ENCODE data around the gene P2RY6. TPM values are rescaled to one million over a fixed set of nuclear protein-coding genes. Genes with fewer than 3 reads are reported as not detected.

The P2RY6 gene
- total RNA-seq, 2 donors from 2014 or later: 0.31 to 0.37 TPM

DNA sequence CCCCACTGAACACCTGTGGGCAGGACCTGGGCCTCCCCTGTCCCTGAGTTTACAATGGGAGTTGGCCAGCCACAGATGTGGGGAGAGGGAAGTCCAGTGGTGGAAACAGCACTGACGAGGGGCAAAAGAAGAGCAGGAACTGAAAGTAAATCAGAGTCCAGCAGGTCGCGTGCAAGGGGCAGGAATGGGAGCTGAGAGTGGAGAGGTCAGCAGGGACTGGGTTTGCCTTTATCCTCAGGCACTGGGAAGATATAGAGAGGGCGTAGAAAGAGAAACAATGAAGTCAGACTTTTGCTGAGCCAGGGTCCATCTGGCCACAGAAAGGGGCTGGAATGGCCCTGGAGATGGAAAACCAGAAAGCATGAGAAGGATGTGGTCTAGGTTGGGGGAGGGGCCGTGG lies 8.5 kb downstream of the P2RY6 start:
- Histone ChIP-seq H3K36me3 (ENCODE audit: control insufficient read depth, insufficient read depth, low read length) (no peaks in the 10 kb centered on the region), H3K4me1 (ENCODE audit: control insufficient read depth, insufficient read depth, low read length) (peaks cover under 1% of the 10 kb centered on the region), H3K27me3 (ENCODE audit: control insufficient read depth, insufficient read depth, low read length, poor library complexity, severe bottlenecking) (no peaks in the 10 kb centered on the region), H3K27ac (ENCODE audit: low read depth, low read length) (no peak overlapping the region), H3K4me3 (ENCODE audit: low read length) (no peak overlapping the region), H3K9me3 (ENCODE audit: control insufficient read depth, low read length) (no peaks in the 10 kb centered on the region), H3K9ac (ENCODE audit: extremely low read depth, low read length, poor library complexity, severe bottlenecking) (no peak overlapping the region)
- TF ChIP-seq, protein P1, sequence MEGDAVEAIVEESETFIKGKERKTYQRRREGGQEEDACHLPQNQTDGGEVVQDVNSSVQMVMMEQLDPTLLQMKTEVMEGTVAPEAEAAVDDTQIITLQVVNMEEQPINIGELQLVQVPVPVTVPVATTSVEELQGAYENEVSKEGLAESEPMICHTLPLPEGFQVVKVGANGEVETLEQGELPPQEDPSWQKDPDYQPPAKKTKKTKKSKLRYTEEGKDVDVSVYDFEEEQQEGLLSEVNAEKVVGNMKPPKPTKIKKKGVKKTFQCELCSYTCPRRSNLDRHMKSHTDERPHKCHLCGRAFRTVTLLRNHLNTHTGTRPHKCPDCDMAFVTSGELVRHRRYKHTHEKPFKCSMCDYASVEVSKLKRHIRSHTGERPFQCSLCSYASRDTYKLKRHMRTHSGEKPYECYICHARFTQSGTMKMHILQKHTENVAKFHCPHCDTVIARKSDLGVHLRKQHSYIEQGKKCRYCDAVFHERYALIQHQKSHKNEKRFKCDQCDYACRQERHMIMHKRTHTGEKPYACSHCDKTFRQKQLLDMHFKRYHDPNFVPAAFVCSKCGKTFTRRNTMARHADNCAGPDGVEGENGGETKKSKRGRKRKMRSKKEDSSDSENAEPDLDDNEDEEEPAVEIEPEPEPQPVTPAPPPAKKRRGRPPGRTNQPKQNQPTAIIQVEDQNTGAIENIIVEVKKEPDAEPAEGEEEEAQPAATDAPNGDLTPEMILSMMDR (conservative IDR thresholded peaks at IDR 0.05): no peak
- H3K36me3 Mint-ChIP-seq (ENCODE audit: low read depth): no peaks in the 10 kb centered on the region
- peaks cover 5% of the 10 kb centered on the region for H3K27me3 Mint-ChIP-seq (ENCODE audit: insufficient read depth)
- DNase-seq: no peak
- H3K4me3 Mint-ChIP-seq: no peak overlapping the region
- WGBS, 2 experiments (ENCODE audit: insufficient coverage in 1 of 2, insufficient read length in 1 of 2): 85 to 89% methylated on average over 5 of the region's 5 CpGs
- H3K27ac Mint-ChIP-seq: no peak overlapping the region
- no peaks in the 10 kb centered on the region for H3K9me3 Mint-ChIP-seq
- H3K4me1 Mint-ChIP-seq: peaks cover 7% of the 10 kb centered on the region

DNA sequence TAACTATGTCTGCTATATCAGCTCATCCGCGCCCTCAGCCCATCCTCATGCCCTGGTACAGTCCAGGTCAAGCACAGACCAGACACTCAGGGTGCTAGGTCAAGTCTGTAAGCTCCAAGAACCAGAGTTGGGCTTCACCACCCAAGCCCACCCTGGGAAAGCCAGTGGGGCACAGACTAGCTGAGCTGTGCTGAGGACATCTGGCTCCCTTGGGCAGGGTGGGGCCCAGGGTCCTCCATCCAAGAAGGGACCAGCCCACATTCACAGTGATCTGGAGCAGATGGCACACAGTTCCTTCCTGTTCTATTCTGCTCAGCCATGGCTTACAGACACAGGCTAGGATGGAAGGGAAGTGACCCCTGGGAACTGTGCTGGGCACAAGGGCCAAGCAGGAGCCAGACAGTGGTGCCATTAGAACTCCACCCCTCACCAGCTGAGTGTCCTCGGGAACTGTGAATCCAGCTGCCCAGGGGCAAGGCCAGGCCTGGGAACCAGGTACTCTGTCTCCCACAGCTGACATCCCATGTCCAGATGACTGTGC lies 9.1 kb downstream of the P2RY6 start:
- H3K4me1 ChIP-seq (ENCODE audit: control insufficient read depth, insufficient read depth, low read length): no peaks in the 10 kb centered on the region
- H3K36me3 ChIP-seq (ENCODE audit: control insufficient read depth, insufficient read depth, low read length): no peaks in the 10 kb centered on the region
- no peaks in the 10 kb centered on the region for H3K27me3 ChIP-seq (ENCODE audit: control insufficient read depth, insufficient read depth, low read length, poor library complexity, severe bottlenecking)
- TF ChIP-seq, protein P1 (conservative IDR thresholded peaks at IDR 0.05): no peak
- 95 to 96% methylated on average over 3 of the region's 3 CpGs for WGBS, 2 experiments (ENCODE audit: insufficient coverage in 1 of 2, insufficient read length in 1 of 2)
- H3K9me3 Mint-ChIP-seq: no peaks in the 10 kb centered on the region
- no peak overlapping the region for H3K4me3 ChIP-seq (ENCODE audit: low read length)
- no peak overlapping the region for H3K27ac Mint-ChIP-seq
- no peak overlapping the region for H3K9ac ChIP-seq (ENCODE audit: extremely low read depth, low read length, poor library complexity, severe bottlenecking)
- H3K9me3 ChIP-seq (ENCODE audit: control insufficient read depth, low read length): no peaks in the 10 kb centered on the region
- H3K27ac ChIP-seq (ENCODE audit: low read depth, low read length): no peak overlapping the region
- no peak for DNase-seq
- peaks cover 5% of the 10 kb centered on the region for H3K27me3 Mint-ChIP-seq (ENCODE audit: insufficient read depth)
- H3K4me3 Mint-ChIP-seq: no peak overlapping the region
- H3K36me3 Mint-ChIP-seq (ENCODE audit: low read depth): no peaks in the 10 kb centered on the region
- H3K4me1 Mint-ChIP-seq: peaks cover 7% of the 10 kb centered on the region

DNA sequence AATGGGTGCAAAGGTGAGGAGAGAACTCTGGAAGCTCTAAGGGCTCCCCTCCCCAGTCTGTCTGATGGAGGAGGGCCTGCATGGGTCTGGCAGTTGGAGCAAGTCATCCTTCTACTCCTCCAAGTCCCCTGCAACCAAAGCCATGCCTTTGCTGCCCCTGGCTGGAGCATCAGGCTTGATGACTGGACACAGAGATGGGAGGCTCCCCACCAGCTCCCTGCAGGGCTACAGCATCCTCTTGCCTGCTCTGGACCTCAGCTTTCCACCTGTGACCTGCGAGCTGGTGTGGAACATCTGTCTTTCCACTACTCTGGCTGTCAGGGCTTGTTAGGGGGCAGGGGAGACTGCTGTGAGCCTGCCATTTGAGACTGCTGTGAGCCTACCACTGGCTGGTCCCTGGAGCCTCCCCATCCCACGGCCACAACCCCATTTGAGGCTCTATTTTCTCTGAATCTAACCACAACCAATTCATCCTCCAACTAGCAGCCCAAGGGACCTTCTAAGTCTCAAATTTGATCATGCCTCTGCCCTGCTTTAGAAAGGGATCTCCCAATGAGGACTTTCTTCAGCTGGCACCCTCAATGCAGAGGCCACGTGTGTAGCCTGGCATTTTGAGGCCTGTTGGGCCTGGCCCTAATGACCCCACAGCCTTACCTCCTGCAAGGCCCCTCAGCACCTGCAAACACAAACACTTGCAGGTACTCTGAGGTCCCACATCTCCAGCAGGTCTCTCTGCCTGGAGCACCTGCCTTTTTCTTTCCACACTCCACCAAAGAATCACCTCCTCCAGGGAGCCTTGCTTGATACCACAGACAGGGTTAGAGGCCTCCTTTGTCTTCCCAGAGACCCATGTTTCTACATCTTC lies 9.9 kb downstream of the P2RY6 start:
- Histone ChIP-seq H3K4me1 (ENCODE audit: control insufficient read depth, insufficient read depth, low read length) (no peaks in the 10 kb centered on the region), H3K27me3 (ENCODE audit: control insufficient read depth, insufficient read depth, low read length, poor library complexity, severe bottlenecking) (no peaks in the 10 kb centered on the region), H3K9ac (ENCODE audit: extremely low read depth, low read length, poor library complexity, severe bottlenecking) (no peak overlapping the region), H3K4me3 (ENCODE audit: low read length) (no peak overlapping the region), H3K27ac (ENCODE audit: low read depth, low read length) (no peak overlapping the region), H3K36me3 (ENCODE audit: control insufficient read depth, insufficient read depth, low read length) (no peaks in the 10 kb centered on the region), H3K9me3 (ENCODE audit: control insufficient read depth, low read length) (no peaks in the 10 kb centered on the region)
- peaks cover 5% of the 10 kb centered on the region for H3K27me3 Mint-ChIP-seq (ENCODE audit: insufficient read depth)
- no peaks in the 10 kb centered on the region for H3K36me3 Mint-ChIP-seq (ENCODE audit: low read depth)
- no peak overlapping the region for H3K4me3 Mint-ChIP-seq
- H3K9me3 Mint-ChIP-seq: no peaks in the 10 kb centered on the region
- no peak overlapping the region for H3K27ac Mint-ChIP-seq
- peaks cover 7% of the 10 kb centered on the region for H3K4me1 Mint-ChIP-seq
- TF ChIP-seq, protein P1 (conservative IDR thresholded peaks at IDR 0.05): no peak
- no peak for DNase-seq
- WGBS, 2 experiments (ENCODE audit: insufficient coverage in 1 of 2, insufficient read length in 1 of 2): 81 to 96% methylated on average over 3 of the region's 3 CpGs
